ENCODE data around the gene ASTN2.

The ASTN2 gene

GRCh38 chr9:116572095-116572748 lies 842.6 kb downstream of the ASTN2 start:
- DNase-seq (ENCODE audit: low read depth in 2 of 2): no peak

GRCh38 chr9:116569111-116569510 lies 845.7 kb downstream of the ASTN2 start:
- no peak for DNase-seq (ENCODE audit: low read depth in 2 of 2)

- DNase-seq (ENCODE audit: low read depth in 2 of 2): no peak
Measured at GRCh38 chr9:116566677-116567488, 848.0 kb downstream of the ASTN2 start.

- DNase-seq (ENCODE audit: low read depth in 2 of 2): no peak
Measured at GRCh38 chr9:116565986-116566385, 848.9 kb downstream of the ASTN2 start.

GRCh38 chr9:116564266-116564793 lies 850.5 kb downstream of the ASTN2 start:
- DNase-seq (ENCODE audit: low read depth in 2 of 2): no peak

- no peak for DNase-seq (ENCODE audit: low read depth in 2 of 2)
Measured at GRCh38 chr9:116558818-116559540, 855.9 kb downstream of the ASTN2 start.

GRCh38 chr9:116558035-116558434 lies 856.8 kb downstream of the ASTN2 start:
- DNase-seq (ENCODE audit: low read depth in 2 of 2): no peak

GRCh38 chr9:116555556-116556155 lies 859.2 kb downstream of the ASTN2 start:
- no peak for DNase-seq (ENCODE audit: low read depth in 2 of 2)

GRCh38 chr9:116555119-116555518 lies 859.7 kb downstream of the ASTN2 start:
- no peak for DNase-seq (ENCODE audit: low read depth in 2 of 2)

- no peak for DNase-seq (ENCODE audit: low read depth in 2 of 2)
Measured at GRCh38 chr9:116550696-116551436, 864.0 kb downstream of the ASTN2 start.

GRCh38 chr9:116549786-116550660 lies 864.8 kb downstream of the ASTN2 start:
- no peak for DNase-seq (ENCODE audit: low read depth in 2 of 2)

GRCh38 chr9:116549061-116549664 lies 865.7 kb downstream of the ASTN2 start:
- DNase-seq (ENCODE audit: low read depth in 2 of 2): no peak

GRCh38 chr9:116547729-116548426 lies 867.0 kb downstream of the ASTN2 start:
- DNase-seq (ENCODE audit: low read depth in 2 of 2): no peak

- DNase-seq (ENCODE audit: low read depth in 2 of 2): no peak
Measured at GRCh38 chr9:116546711-116547581, 867.9 kb downstream of the ASTN2 start.

GRCh38 chr9:116544896-116545295 lies 870.0 kb downstream of the ASTN2 start:
- no peak for DNase-seq (ENCODE audit: low read depth in 2 of 2)

- no peak for DNase-seq (ENCODE audit: low read depth in 2 of 2)
Measured at GRCh38 chr9:116543731-116544400, 871.0 kb downstream of the ASTN2 start.

- DNase-seq (ENCODE audit: low read depth in 2 of 2): no peak
Measured at GRCh38 chr9:116541402-116541801, 873.5 kb downstream of the ASTN2 start.

GRCh38 chr9:116539549-116539948 lies 875.3 kb downstream of the ASTN2 start:
- DNase-seq (ENCODE audit: low read depth in 2 of 2): no peak
